HUES48 (cell line): ENCODE results near the gene OPCML.

ENCODE experiments used
- H3K27ac ChIP-seq: one replicate; pipeline ENCODE4 v1.7.0; 2013; ENCODE audit warnings: low read depth, low read length, inconsistent platforms
- H3K27me3 ChIP-seq: 2 replicates; pipeline ENCODE4 v1.6.1; 2013; ENCODE audit warnings: mild to moderate bottlenecking, low read length; ENCODE audit not compliant: control insufficient read depth, insufficient read depth
- H3K36me3 ChIP-seq: 2 replicates; pipeline ENCODE4 v1.6.1; 2013; ENCODE audit warnings: low read length; ENCODE audit not compliant: control insufficient read depth, insufficient read depth
- H3K4me1 ChIP-seq: 2 replicates; pipeline ENCODE4 v1.6.1; 2013; ENCODE audit warnings: mild to moderate bottlenecking, low read length; ENCODE audit not compliant: control insufficient read depth, insufficient read depth
- H3K4me3 ChIP-seq: 2 replicates; pipeline ENCODE4 v1.5.1; 2013; ENCODE audit warnings: mild to moderate bottlenecking, low read depth, low read length
- H3K9ac ChIP-seq: 2 replicates; pipeline ENCODE4 v1.6.1; 2013; ENCODE audit warnings: mild to moderate bottlenecking, low read depth, low read length, moderate library complexity
- H3K9me3 ChIP-seq: 2 replicates; pipeline ENCODE4 v1.6.1; 2013; ENCODE audit warnings: low read length; ENCODE audit not compliant: control insufficient read depth, insufficient read depth

Gene OPCML

DNA sequence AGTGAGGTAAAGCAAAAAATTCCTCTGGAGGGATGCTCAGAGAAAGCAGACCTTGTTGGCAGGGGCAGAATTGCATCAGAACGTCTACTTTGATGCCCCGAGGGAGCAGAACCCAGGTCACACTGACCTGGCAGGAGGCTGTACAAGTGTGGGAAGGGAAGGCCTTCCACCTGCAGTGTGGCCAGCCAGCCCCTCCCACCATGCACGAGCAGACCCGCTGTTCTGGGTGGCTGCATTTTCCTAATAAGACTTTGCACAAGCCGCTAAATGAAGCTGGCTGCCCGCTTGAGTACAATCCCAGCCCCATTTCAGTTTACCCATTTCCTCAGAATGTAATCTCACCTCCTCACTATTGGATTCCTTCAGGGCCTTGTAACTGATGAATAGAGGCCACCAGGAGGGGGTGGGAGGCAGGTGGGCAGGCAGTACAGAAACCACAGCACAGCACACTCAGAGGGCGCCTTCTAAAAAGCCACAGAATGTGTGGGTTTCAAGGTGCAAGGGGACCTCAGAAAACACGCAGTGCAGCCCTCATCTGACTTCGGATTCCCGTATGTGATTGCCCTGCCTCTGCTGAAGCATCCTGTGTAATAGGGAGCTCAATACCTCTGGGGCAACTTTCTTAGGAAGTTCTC is 316.6 kb downstream of the OPCML start:
- Histone ChIP-seq H3K4me1 (peaks cover 10% of the 10 kb centered on the region; the same call in 1 of the 2 replicates), H3K27me3 (no peaks in the 10 kb centered on the region), H3K36me3 (no peaks in the 10 kb centered on the region), H3K9ac (no peak overlapping the region), H3K9me3 (no peaks in the 10 kb centered on the region), H3K4me3 (no peak overlapping the region), H3K27ac (no peak overlapping the region)

DNA sequence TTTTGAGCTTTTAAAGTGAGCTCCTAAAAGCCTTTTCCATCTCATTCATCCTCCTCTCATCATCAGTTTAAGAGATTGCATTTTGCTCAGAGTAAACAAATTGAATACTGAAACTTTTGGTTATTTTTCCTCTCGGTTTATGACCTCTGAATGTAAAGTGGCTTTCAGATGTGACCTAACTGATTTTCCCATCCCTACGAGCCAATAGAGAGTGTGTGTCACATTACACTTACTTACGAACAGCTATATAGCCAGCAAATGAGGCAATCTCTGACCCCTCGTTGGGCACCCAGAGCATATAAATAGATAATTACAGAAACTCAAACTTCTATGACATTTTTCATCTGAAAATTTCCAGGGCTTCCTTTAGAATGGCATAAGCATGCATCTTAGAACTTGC is 317.7 kb downstream of the OPCML start:
- peaks cover 10% of the 10 kb centered on the region; the same call in 1 of the 2 replicates for H3K4me1 ChIP-seq
- no peaks in the 10 kb centered on the region for H3K36me3 ChIP-seq
- no peak overlapping the region for H3K9ac ChIP-seq
- H3K4me3 ChIP-seq: no peak overlapping the region
- H3K9me3 ChIP-seq: no peaks in the 10 kb centered on the region
- H3K27ac ChIP-seq: no peak overlapping the region
- H3K27me3 ChIP-seq: no peaks in the 10 kb centered on the region

DNA sequence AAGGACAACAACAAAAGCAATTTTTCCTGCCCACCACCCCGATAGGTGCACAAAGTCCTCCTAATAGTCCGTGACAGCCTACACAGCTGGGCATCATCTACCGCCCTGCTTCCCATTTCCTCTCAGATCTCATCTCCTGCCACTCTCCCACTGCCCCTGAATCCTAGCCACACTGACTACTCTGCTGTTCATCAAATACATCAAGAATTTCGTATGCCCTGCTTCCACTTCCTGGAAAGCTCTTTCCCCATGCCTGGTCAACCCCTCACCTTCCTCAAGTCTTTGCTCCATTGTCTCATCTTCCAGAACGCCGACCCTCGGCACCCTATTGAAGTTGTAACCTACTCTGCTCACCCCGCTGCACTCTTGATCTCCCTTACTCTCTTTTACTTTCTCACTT is 320.1 kb downstream of the OPCML start:
- Histone ChIP-seq H3K9me3 (no peaks in the 10 kb centered on the region), H3K4me1 (peaks cover 10% of the 10 kb centered on the region; the same call in 1 of the 2 replicates), H3K36me3 (no peaks in the 10 kb centered on the region), H3K9ac (no peak overlapping the region), H3K27ac (no peak overlapping the region), H3K27me3 (no peaks in the 10 kb centered on the region), H3K4me3 (no peak overlapping the region)

DNA sequence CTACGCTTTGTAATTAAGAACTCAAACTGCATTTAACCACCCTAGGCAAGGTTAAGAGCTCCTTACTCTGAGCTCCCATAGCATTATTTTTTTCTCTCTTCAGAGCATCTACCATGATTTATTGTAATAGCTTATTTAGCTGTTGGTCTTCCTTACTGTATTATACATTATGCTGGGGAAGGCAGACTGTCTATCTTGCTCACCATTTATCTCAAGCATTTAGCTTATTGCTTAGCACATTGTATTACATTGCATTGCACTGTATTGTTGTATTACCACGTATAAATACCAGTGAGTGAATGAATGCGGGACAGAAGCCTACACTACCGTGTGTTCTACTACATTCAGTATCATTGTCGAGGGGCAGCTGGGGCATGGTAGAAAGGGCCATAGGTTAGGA is 324.3 kb downstream of the OPCML start:
- no peak overlapping the region for H3K27ac ChIP-seq
- H3K9ac ChIP-seq: no peak overlapping the region
- H3K27me3 ChIP-seq: no peaks in the 10 kb centered on the region
- no peaks in the 10 kb centered on the region for H3K36me3 ChIP-seq
- no peaks in the 10 kb centered on the region for H3K4me1 ChIP-seq
- no peaks in the 10 kb centered on the region for H3K9me3 ChIP-seq
- no peak overlapping the region for H3K4me3 ChIP-seq

DNA sequence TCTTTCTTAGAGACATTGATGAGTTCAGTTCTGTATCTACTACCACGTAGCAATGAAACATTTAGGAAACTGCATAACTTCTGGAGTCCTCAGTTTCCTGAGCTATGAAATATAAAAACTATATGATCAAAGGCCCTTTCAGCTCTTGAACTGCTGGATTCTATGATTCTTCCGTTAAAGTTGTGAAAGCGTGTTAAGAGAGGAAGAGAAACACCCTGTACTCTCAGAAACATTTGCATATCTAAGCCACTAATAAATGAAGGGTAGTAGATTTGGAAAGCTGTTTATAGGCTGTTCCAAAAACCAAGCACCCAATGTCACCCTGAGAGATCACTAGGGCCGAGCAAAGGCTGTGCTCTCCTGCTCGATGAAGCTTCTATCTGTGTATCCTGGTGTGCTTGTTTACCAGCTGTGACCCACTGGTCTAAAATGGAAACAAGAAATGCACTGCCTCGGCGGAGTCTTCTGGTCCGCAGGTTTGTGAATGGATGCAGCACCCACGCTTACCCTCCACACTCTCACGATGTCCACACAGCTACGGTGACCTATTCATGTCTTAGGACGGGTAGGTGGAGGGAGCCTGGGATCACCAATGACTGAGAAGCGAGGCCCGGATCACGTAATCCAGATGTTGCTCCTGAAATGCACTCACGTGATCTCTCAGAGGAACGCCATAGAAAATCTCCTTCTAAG is 325.8 kb downstream of the OPCML start:
- no peaks in the 10 kb centered on the region for H3K9me3 ChIP-seq
- no peaks in the 10 kb centered on the region for H3K36me3 ChIP-seq
- H3K27me3 ChIP-seq: no peaks in the 10 kb centered on the region
- H3K27ac ChIP-seq: no peak overlapping the region
- no peaks in the 10 kb centered on the region for H3K4me1 ChIP-seq
- H3K9ac ChIP-seq: no peak overlapping the region
- no peak overlapping the region for H3K4me3 ChIP-seq

DNA sequence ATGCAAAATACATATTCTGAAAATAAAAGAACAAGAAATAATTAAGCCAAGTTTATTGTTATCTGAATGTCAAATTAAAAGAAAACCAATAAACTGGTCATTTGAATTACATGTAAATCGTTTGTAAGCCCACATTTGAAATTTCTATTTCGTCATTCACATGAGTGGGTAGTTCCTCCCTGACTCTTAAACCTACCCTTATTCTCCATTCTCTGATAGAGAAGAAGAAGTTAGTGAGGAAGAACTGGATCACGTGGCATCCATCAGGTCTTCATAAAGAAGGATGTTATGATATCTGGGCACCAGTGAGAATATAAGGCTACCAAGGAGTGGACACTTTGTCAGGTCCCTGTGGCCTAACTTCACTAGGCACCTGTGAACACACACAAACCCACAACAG is 328.1 kb downstream of the OPCML start:
- no peaks in the 10 kb centered on the region for H3K27me3 ChIP-seq
- no peak overlapping the region for H3K4me3 ChIP-seq
- no peaks in the 10 kb centered on the region for H3K4me1 ChIP-seq
- H3K27ac ChIP-seq: no peak overlapping the region
- no peaks in the 10 kb centered on the region for H3K36me3 ChIP-seq
- H3K9me3 ChIP-seq: no peaks in the 10 kb centered on the region
- no peak overlapping the region for H3K9ac ChIP-seq

DNA sequence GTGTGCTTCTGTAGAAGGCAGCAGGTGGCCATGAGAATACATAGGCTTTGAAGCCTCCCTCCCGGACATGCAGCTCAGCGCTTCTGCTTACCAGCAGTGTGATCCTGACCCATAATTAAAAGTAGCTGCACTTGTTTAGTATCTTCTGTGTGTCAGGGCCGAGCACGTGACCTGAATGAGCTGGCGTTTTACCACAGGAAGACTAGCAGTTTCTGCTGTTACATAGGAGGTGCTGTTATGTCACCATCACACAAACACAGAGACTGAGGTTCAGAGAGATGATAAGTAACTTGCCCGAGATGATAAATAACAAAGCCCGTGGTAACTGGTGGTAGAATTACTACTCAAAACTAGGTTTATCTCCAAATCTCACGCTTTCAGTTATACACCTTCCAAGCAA is 329.5 kb downstream of the OPCML start:
- Histone ChIP-seq H3K9me3 (no peaks in the 10 kb centered on the region), H3K4me1 (no peaks in the 10 kb centered on the region), H3K36me3 (no peaks in the 10 kb centered on the region), H3K27me3 (no peaks in the 10 kb centered on the region), H3K4me3 (no peak overlapping the region), H3K27ac (no peak overlapping the region), H3K9ac (no peak overlapping the region)

DNA sequence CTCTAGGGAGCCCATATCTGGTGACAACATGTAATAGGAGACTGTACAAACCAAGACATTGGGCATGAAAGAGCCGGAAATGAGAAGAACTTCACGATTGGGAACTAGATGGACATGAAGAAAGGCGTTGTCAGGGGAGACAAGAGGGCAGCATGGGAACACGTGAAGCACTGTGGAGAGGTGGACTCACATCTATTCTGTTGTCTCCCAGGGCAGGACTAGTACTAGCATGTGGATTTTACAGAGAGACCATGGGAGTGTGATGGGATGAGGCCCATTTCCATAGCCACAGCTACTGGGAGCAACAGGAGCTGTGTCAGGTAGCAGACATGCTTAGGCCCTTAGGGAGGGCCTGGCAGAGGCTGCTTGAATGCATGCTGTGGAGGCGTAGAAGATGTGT is 333.9 kb downstream of the OPCML start:
- Histone ChIP-seq H3K27ac (no peak overlapping the region), H3K36me3 (no peaks in the 10 kb centered on the region), H3K9me3 (no peaks in the 10 kb centered on the region), H3K4me1 (0 out of 2 replicates have a peak, but pooled peaks cover 3% of the 10 kb centered on the region), H3K4me3 (no peak overlapping the region), H3K9ac (no peak overlapping the region), H3K27me3 (no peaks in the 10 kb centered on the region)

DNA sequence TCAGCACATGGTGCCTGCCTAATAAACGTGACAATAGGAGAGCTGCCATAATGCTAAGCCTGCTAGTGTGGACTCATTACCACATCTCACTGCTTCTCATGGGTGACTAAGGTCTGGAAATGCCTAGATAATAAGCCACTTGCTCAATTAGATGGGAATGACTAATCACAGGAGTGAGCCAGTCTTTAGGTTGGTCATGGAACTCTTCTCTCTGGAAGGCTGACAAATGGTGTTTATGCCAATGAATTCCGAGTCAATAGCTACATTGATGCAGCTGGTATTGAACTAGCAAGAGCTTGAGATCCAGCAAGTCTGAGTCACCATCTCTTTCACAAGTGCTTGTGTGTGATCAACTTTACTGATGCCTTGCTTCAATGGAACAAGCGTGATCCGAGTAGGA is 334.9 kb downstream of the OPCML start:
- H3K4me1 ChIP-seq: 0 out of 2 replicates have a peak, but pooled peaks cover 3% of the 10 kb centered on the region
- no peaks in the 10 kb centered on the region for H3K36me3 ChIP-seq
- no peaks in the 10 kb centered on the region for H3K27me3 ChIP-seq
- H3K9ac ChIP-seq: no peak overlapping the region
- H3K9me3 ChIP-seq: no peaks in the 10 kb centered on the region
- H3K27ac ChIP-seq: no peak overlapping the region
- no peak overlapping the region for H3K4me3 ChIP-seq

DNA sequence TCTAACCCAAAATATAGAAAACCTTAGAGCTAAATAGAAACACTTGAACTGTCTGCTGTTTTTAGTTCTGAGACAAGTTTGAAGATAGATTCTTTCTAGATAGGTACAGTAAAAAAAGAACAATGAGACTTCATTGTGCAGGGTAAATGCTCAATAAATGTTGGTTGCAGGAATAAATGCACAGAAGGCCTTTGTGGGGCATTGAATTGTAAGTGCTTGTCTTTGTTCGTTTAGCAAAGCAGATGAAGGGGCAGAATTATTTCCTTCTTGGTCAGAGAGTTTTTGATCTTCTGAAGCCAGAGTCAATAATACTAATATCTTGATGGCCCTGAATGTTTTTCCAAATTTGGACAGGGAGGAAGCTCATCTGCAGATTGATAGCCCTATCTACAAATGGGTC is 340.4 kb downstream of the OPCML start:
- Histone ChIP-seq H3K4me1 (no peaks in the 10 kb centered on the region), H3K9me3 (no peaks in the 10 kb centered on the region), H3K27ac (no peak overlapping the region), H3K9ac (no peak overlapping the region), H3K27me3 (no peaks in the 10 kb centered on the region), H3K4me3 (no peak overlapping the region), H3K36me3 (no peaks in the 10 kb centered on the region)

DNA sequence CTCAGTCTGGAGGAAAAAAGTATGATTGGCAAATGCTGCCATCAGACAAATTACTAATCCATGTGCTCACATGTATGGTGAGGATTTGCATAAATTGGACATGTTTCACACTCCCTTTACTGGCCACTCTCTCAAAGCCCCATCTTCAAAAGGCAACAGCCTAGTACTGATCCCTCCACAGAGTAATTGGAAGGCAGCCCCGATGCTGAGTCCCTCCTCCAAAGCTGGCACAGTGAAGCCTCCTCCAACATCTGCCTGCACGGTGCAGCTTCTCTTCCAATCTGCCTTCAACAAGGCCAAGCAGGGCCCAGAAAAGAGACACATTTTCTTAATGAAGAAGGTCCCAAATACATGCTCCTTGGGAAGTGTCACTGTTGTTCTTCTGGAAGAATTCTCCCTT is 350.6 kb downstream of the OPCML start:
- Histone ChIP-seq H3K4me1 (no peaks in the 10 kb centered on the region), H3K9me3 (no peaks in the 10 kb centered on the region), H3K27ac (no peak overlapping the region), H3K9ac (no peak overlapping the region), H3K27me3 (no peaks in the 10 kb centered on the region), H3K36me3 (no peaks in the 10 kb centered on the region), H3K4me3 (no peak overlapping the region)
